ENCODE data around the gene CD4. TPM values are rescaled to one million over a fixed set of nuclear protein-coding genes. Genes with fewer than 3 reads are reported as not detected.
"Not testable (repeated sequence)": the region's sequence is repeated elsewhere in the genome, so short reads cannot be mapped to it uniquely, and the experiment has no call there.

Gene CD4
- polyA plus RNA-seq: 10 to 100 TPM in 1 of 4 donors, 1 to 10 TPM in 2, under 1 TPM in 1; 0.89 to 19.1 (median 6.5) TPM
- long read RNA-seq, donor 1, partial matches to known transcripts: 0 of 1 reads
- long read RNA-seq, donor 1, other reads (novel, unspliced or antisense): 0 of 1 reads
- long read RNA-seq, donor 2, partial matches to known transcripts: 0 of 1 reads
- long read RNA-seq, donor 2, other reads (novel, unspliced or antisense): 0 of 1 reads
- long read RNA-seq, donor 3, partial matches to known transcripts: 0 of 1 reads
- long read RNA-seq, donor 3, other reads (novel, unspliced or antisense): 0 of 1 reads
- long read RNA-seq, donor 4: 0 reads
- long read RNA-seq, donor 5: 0 reads
- long read RNA-seq, donor 6: 0 reads
- long read RNA-seq, donor 7: 0 reads
- long read RNA-seq, donor 8: 0 reads
- long read RNA-seq, donor 9: 0 reads
- long read RNA-seq, donor 10, partial matches to known transcripts: 0 of 4 reads
- long read RNA-seq, donor 10, other reads (novel, unspliced or antisense): 0 of 4 reads

GRCh38 chr12:6788972-6789924, at the start of gene CD4:
CD4 (plus strand) TSS chr12:6789528; CDS start chr12:6800139, 10,611 bp downstream.
- Histone ChIP-seq H3K4me1 (ENCODE audit: control insufficient read depth in 3 of 3, insufficient read depth in 2 of 3, low read depth in 1 of 3, low read length in 2 of 3) (no peaks in the 10 kb centered on the region), H3K4me3 (ENCODE audit: low read depth in 1 of 3, low read length in 3 of 3) (peak within 1 kb of the TSS in 2 of 3 donors; percentile 25 to 39), H3K27ac (ENCODE audit: low read depth in 1 of 3, low read length in 2 of 3) (peak within 1 kb of the TSS; percentile 6 to 39 (median 9)), H3K9me3 (ENCODE audit: control insufficient read depth in 2 of 2, insufficient read depth in 1 of 2, low read depth in 1 of 2, low read length in 1 of 2) (no peaks in the 10 kb centered on the region), H3K27me3 (ENCODE audit: control insufficient read depth in 3 of 3, insufficient read depth in 3 of 3, low read length in 3 of 3) (no peaks in the 10 kb centered on the region), H3K36me3 (ENCODE audit: control insufficient read depth in 3 of 3, insufficient read depth in 2 of 3, low read depth in 1 of 3, low read length in 3 of 3) (no peaks in the 10 kb centered on the region)
- 50 to 59% (median 59%) methylated on average over 18 of the region's 18 CpGs for WGBS, 3 donors
- FAIRE-seq (no peak), DNase-seq (no peak)

DNA sequence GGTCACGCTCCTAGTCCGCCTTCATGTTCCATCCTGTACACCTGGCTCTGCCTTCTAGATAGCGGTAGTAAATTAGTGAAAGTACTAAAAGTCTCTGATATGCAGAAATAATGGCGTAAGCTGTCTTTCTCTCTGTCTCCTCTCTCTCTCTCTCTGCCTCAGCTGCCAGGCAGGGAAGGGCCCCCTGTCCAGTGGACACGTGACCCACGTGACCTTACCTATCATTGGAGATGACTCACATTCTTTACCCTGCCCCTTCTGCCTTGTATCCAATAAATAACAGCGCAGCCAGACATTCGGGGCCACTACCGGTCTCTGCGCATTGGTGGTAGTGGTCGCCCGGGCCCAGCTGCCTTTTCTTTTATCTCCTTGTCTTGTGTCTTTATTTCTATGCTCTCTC, 47.2 kb upstream of the CD4 start:
- 68 to 93% (median 89%) methylated on average over 8 to 12 of the region's 12 CpGs for WGBS, 3 donors
- not testable (repeated sequence) for FAIRE-seq; DNase-seq; H3K9me3 ChIP-seq (ENCODE audit: control insufficient read depth in 2 of 2, insufficient read depth in 1 of 2, low read depth in 1 of 2, low read length in 1 of 2); H3K4me3 ChIP-seq (ENCODE audit: low read depth in 1 of 3, low read length in 3 of 3); H3K27ac ChIP-seq (ENCODE audit: low read depth in 1 of 3, low read length in 2 of 3); H3K4me1 ChIP-seq (ENCODE audit: control insufficient read depth in 3 of 3, insufficient read depth in 2 of 3, low read depth in 1 of 3, low read length in 2 of 3); H3K27me3 ChIP-seq (ENCODE audit: control insufficient read depth in 3 of 3, insufficient read depth in 3 of 3, low read length in 3 of 3)
- peaks cover 0 to 26% (median 0%) of the 10 kb centered on the region in 3 donors for H3K36me3 ChIP-seq (ENCODE audit: control insufficient read depth in 3 of 3, insufficient read depth in 2 of 3, low read depth in 1 of 3, low read length in 3 of 3)

- 63 to 76% (median 66%) methylated on average over 3 of the region's 3 CpGs for WGBS, 3 donors
- Histone ChIP-seq H3K27ac (ENCODE audit: low read depth in 1 of 3, low read length in 2 of 3) (no peak overlapping the region), H3K36me3 (ENCODE audit: control insufficient read depth in 3 of 3, insufficient read depth in 2 of 3, low read depth in 1 of 3, low read length in 3 of 3) (peaks cover 0 to 33% (median 4%) of the 10 kb centered on the region in 3 donors), H3K27me3 (ENCODE audit: control insufficient read depth in 3 of 3, insufficient read depth in 3 of 3, low read length in 3 of 3) (no peaks in the 10 kb centered on the region), H3K4me3 (ENCODE audit: low read depth in 1 of 3, low read length in 3 of 3) (no peak overlapping the region), H3K9me3 (ENCODE audit: control insufficient read depth in 2 of 2, insufficient read depth in 1 of 2, low read depth in 1 of 2, low read length in 1 of 2) (no peaks in the 10 kb centered on the region), H3K4me1 (ENCODE audit: control insufficient read depth in 3 of 3, insufficient read depth in 2 of 3, low read depth in 1 of 3, low read length in 2 of 3) (no peaks in the 10 kb centered on the region)
- no peak for DNase-seq
- FAIRE-seq: no peak
Observed at GRCh38 chr12:6742834-6743233, 46.5 kb upstream of the CD4 start.

DNA sequence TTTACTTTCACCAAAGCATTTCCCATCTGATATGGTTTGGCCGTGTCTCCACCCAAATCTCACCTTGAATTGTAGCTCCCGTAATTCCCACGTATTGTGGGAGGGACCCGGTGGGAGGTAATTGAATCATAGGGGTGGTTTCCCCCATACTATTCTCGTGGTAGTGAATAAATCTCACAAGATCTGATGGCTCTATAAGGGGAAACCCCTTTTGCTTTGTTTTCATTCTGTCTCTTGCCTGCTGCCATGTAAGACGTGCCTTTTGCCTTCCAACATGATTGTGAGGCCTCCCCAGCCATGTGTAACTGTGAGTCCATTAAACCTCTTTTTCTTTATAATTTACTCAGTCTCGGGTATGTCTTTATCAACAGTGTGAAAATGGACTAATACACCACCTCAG, 46.0 kb upstream of the CD4 start:
- H3K27me3 ChIP-seq (ENCODE audit: control insufficient read depth in 3 of 3, insufficient read depth in 3 of 3, low read length in 3 of 3); H3K4me1 ChIP-seq (ENCODE audit: control insufficient read depth in 3 of 3, insufficient read depth in 2 of 3, low read depth in 1 of 3, low read length in 2 of 3); DNase-seq; H3K9me3 ChIP-seq (ENCODE audit: control insufficient read depth in 2 of 2, insufficient read depth in 1 of 2, low read depth in 1 of 2, low read length in 1 of 2); FAIRE-seq; H3K4me3 ChIP-seq (ENCODE audit: low read depth in 1 of 3, low read length in 3 of 3); H3K27ac ChIP-seq (ENCODE audit: low read depth in 1 of 3, low read length in 2 of 3): not testable (repeated sequence)
- H3K36me3 ChIP-seq (ENCODE audit: control insufficient read depth in 3 of 3, insufficient read depth in 2 of 3, low read depth in 1 of 3, low read length in 3 of 3): peaks cover 0 to 38% (median 8%) of the 10 kb centered on the region in 3 donors
- WGBS, 3 donors: 36 to 62% (median 43%) methylated on average over 7 of the region's 7 CpGs

DNA sequence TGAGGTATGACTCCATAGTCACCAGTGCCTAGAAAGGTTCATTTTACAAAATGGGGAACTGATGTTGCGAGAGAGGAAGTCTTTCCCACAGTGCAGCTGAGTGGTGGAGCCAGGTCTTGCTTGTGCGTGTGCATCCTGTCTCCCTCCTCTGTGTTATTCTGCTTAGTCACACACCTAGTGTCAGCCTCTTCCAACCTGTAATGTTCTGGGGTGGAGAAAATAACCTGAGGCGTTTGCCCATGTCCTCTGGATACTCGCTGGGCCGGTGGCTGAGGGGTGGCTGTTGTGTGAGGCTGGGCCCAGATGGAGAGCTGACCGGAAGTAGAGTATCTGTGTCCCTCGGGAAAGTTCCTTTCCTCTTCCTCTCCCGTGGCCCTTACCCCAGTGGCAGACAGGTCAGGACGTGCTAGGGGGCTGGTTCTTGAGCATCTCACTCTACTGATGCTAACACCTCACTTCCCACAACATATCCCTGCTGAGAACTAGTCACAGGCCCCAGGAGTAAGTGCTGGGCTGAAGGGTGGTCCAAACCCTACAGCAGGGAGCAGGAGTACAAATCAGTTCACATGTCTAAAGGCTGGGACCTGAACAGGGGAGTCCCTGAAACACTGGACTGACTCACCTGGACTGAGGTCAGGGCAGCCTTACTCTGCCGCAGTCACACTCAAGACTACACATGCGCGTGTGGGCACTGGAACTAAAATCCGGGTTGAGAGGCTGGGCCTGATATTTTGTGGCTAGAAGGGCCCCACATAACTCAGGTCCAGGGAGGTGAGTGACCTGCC, 43.4 kb upstream of the CD4 start:
- Histone ChIP-seq H3K27me3 (ENCODE audit: control insufficient read depth in 3 of 3, insufficient read depth in 3 of 3, low read length in 3 of 3) (no peaks in the 10 kb centered on the region), H3K36me3 (ENCODE audit: control insufficient read depth in 3 of 3, insufficient read depth in 2 of 3, low read depth in 1 of 3, low read length in 3 of 3) (peaks cover 5 to 61% (median 29%) of the 10 kb centered on the region in 3 donors), H3K27ac (ENCODE audit: low read depth in 1 of 3, low read length in 2 of 3) (peak overlapping the region in 1 of 3 donors; percentile 56), H3K9me3 (ENCODE audit: control insufficient read depth in 2 of 2, insufficient read depth in 1 of 2, low read depth in 1 of 2, low read length in 1 of 2) (no peaks in the 10 kb centered on the region), H3K4me3 (ENCODE audit: low read depth in 1 of 3, low read length in 3 of 3) (no peak overlapping the region), H3K4me1 (ENCODE audit: control insufficient read depth in 3 of 3, insufficient read depth in 2 of 3, low read depth in 1 of 3, low read length in 2 of 3) (no peaks in the 10 kb centered on the region)
- 62 to 80% (median 78%) methylated on average over 12 to 13 of the region's 13 CpGs for WGBS, 3 donors
- no peak for FAIRE-seq
- DNase-seq: no peak

GRCh38 chr12:6747216-6747615, 42.1 kb upstream of the CD4 start:
- no peak for FAIRE-seq
- Histone ChIP-seq H3K4me1 (ENCODE audit: control insufficient read depth in 3 of 3, insufficient read depth in 2 of 3, low read depth in 1 of 3, low read length in 2 of 3) (peaks cover 0 to 6% (median 6%) of the 10 kb centered on the region in 3 donors), H3K4me3 (ENCODE audit: low read depth in 1 of 3, low read length in 3 of 3) (no peak overlapping the region), H3K27me3 (ENCODE audit: control insufficient read depth in 3 of 3, insufficient read depth in 3 of 3, low read length in 3 of 3) (no peaks in the 10 kb centered on the region), H3K27ac (ENCODE audit: low read depth in 1 of 3, low read length in 2 of 3) (no peak overlapping the region), H3K9me3 (ENCODE audit: control insufficient read depth in 2 of 2, insufficient read depth in 1 of 2, low read depth in 1 of 2, low read length in 1 of 2) (no peaks in the 10 kb centered on the region), H3K36me3 (ENCODE audit: control insufficient read depth in 3 of 3, insufficient read depth in 2 of 3, low read depth in 1 of 3, low read length in 3 of 3) (peaks cover 7 to 74% (median 29%) of the 10 kb centered on the region in 3 donors)
- WGBS, 3 donors: 74 to 80% (median 79%) methylated on average over 4 of the region's 4 CpGs
- DNase-seq: no peak

- WGBS, 3 donors: 95 to 98% (median 96%) methylated on average over 28 of the region's 28 CpGs
- FAIRE-seq: no peak
- H3K36me3 ChIP-seq (ENCODE audit: control insufficient read depth in 3 of 3, insufficient read depth in 2 of 3, low read depth in 1 of 3, low read length in 3 of 3): peaks cover 7 to 74% (median 29%) of the 10 kb centered on the region in 3 donors
- H3K9me3 ChIP-seq (ENCODE audit: control insufficient read depth in 2 of 2, insufficient read depth in 1 of 2, low read depth in 1 of 2, low read length in 1 of 2): no peaks in the 10 kb centered on the region
- peaks cover 0 to 8% (median 8%) of the 10 kb centered on the region in 3 donors for H3K4me1 ChIP-seq (ENCODE audit: control insufficient read depth in 3 of 3, insufficient read depth in 2 of 3, low read depth in 1 of 3, low read length in 2 of 3)
- no peak overlapping the region for H3K27ac ChIP-seq (ENCODE audit: low read depth in 1 of 3, low read length in 2 of 3)
- no peak overlapping the region for H3K4me3 ChIP-seq (ENCODE audit: low read depth in 1 of 3, low read length in 3 of 3)
- no peak for DNase-seq
- H3K27me3 ChIP-seq (ENCODE audit: control insufficient read depth in 3 of 3, insufficient read depth in 3 of 3, low read length in 3 of 3): no peaks in the 10 kb centered on the region
Observed at GRCh38 chr12:6748761-6749160, 40.6 kb upstream of the CD4 start.
